LNCAP (cell line): ENCODE measurements around the gene PLAGL1.

Experiments
- TF ChIP-seq, protein P1 (sequence below): fragments of 450-650 bp; IDR thresholded peaks from 2 replicates; pipeline ENCODE4 v1.5.1; 2017; ENCODE audit warnings: mild to moderate bottlenecking

The PLAGL1 gene

DNA sequence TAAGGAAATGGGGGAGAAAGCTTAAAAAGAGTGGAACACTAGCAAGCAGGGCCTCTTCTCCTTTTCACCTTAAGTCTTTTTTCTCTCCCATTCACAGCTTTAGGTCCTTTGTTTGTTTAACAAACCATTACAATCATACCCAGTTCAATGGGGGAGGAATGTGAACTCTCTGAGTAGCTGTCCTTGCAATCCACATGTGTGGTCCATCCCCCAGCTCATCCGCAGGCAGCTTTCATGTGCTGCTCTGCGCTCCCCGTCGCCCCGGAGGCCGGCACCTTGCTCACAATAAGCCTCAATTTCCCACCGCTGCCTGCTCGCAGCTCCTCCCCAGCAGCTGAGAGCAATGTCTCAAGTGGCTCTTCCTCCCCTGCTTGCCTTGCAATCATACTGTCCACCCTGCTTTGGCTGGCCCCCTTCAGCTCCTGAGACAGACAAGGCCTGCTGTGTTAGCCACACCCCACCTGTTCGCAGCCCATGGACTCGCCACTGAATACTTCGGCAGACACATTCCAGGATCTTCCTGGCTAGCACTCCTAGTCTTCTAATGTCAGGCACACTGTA lies 49.1 kb downstream of the PLAGL1 start:
- TF ChIP-seq, protein P1, sequence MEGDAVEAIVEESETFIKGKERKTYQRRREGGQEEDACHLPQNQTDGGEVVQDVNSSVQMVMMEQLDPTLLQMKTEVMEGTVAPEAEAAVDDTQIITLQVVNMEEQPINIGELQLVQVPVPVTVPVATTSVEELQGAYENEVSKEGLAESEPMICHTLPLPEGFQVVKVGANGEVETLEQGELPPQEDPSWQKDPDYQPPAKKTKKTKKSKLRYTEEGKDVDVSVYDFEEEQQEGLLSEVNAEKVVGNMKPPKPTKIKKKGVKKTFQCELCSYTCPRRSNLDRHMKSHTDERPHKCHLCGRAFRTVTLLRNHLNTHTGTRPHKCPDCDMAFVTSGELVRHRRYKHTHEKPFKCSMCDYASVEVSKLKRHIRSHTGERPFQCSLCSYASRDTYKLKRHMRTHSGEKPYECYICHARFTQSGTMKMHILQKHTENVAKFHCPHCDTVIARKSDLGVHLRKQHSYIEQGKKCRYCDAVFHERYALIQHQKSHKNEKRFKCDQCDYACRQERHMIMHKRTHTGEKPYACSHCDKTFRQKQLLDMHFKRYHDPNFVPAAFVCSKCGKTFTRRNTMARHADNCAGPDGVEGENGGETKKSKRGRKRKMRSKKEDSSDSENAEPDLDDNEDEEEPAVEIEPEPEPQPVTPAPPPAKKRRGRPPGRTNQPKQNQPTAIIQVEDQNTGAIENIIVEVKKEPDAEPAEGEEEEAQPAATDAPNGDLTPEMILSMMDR, result no peak

DNA sequence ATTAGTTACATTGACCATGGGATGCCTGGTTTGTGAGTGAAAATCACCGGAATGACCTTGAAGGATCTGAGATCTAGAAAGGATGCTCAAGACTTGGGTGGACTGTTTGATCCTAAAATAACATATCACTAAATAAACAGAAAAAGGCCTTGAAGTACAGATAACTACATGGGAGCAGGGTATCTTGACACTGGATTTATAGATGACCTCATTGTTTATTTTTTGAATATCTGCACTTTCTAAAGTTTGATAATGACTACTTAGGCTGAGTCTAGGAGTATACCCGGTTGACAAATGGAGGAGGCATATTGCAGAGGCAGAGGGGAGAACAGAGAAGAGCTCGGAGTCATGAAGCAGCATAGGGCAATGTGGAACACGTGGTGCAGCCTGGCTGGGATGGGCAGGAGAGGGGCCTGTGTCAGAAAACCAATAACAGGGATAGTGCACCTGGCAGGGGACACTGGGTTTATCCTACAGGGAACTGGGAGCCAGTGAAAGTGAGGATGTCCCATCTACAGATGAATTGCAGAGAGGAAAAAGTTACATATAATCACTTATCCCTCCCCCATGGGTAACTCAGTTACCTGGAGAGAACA lies 50.3 kb downstream of the PLAGL1 start:
- TF ChIP-seq, protein P1, result no peak

DNA sequence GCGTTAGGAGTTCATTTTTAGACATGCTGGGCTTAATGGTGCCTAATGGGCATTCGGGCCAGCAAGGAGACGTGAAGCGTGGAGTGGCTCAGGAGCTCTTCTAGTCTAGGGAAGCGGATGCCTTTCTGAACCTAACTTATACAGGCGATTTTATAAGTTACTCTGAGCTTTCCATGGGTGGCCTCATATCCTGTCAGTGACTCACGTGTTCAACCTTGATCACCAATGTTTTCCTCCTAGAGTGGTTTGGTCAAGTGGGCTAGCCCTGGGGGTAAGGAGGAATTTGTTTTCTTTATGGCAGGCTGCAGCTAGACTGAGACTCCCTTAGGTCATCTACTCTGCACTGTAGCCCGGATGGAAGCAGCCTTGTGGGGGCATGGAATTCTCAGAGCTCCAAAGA lies 52.1 kb downstream of the PLAGL1 start:
- TF ChIP-seq, protein P1, result no peak

DNA sequence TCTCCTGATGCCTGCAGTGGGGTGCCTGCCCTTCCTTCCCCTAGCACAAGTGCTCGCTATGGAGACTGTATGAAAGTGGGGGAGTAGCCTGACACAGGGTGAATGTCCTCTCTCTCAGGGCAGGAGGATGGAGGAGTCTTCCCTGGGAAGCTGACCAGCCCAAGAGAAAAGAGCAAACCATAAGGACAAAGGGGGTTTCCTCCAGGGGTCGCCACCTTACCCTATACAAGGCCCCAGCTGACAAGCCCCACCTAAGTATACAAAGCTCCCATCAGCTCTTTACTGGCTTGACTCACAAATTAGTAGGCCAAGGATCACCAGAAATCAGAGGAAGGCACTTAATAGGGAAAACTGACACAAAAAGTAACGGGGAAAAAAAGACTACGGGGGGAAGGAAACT lies 54.1 kb downstream of the PLAGL1 start:
- TF ChIP-seq, protein P1, result no peak

DNA sequence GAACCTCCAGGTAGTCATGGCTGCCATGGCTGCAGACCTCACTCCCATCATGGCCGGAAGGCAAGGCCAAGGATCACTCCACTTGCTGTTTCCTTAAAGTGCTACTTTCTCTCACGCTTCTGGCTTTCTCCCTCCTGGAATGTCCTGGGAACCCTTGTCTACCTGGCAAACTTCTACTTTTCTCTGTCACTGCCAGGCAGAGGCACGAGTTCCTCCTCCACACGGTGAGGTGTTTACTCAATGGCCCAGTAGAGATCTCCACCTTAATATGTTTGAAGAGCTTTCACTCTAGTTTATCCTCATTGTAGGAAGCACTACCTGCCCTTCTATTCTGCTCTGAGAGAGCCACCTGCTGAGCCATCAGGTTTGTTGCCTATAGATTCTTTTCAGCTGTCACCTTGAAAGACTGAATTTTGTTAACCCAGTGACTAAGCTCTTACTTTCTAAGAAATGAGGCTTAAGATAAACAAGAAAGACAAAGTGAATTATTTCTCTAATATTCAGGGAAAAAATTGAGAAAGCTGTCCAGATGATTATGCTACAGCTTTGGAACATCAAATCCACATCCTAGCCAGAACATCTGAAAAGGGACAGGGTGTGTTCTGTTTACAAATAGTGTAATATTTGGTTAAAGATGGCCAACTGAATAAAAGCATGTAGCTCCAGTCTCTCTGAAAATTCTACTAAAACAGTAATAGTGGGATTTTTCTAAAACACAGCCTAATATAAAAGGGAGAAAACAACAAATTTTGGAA lies 54.9 kb downstream of the PLAGL1 start:
- TF ChIP-seq, protein P1, result no peak

DNA sequence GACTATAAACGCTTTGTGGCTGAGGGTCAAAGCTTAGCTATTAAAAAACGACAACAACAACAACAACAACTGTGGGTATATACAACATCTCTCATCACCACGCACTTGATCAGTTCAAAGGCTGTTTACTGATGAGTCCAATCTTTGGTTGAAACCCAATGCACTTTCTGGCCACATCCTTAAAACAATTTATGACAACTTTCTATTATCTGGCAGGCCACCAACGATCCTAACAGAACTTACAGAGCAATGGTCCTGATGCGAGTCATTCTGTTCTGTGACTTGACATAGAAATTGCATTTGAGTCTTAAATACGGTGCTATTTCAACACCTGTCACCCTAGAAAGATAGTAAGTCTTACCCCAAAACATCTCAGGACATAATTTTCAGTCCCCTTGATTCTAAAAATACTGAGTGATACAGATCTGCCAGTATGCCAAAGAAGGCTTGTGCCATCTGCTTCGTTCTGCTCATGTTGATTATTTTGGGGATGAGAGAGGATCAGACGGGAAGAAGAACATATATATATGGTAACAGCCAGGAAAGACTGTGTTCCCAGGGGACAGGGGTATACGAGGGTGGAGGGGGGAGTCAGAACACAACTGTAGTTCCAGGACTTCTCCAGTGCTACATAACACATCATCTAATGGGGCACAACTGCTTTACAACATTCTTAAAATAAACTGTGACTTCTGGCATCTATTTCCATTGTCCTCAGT lies 55.8 kb downstream of the PLAGL1 start:
- TF ChIP-seq, protein P1, result no peak

DNA sequence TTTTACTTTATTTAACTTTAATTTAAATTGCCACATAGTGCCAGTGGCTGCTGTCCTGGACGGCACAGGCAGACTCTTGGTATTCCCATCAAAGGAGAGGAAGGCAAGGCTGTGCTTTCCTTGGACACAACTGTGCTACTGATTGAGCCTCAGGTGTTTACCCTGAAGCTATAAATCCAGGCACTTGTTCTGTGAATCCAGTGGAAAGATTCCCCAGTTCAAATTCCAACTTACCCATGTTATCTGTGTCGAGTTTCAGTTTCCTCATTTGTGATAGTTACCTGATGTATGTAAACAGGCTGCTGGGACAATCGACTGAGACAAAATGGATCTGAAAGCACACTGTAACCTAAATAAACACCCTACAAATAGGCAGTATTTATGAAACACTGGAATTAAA lies 57.2 kb downstream of the PLAGL1 start:
- TF ChIP-seq, protein P1, result no peak
